Superior temporal gyrus (tissue), 1 donor: Measurements from ENCODE around the gene GTF2A2.
A peak's percentile ranks its signal among the peaks of the same experiment; 100 is the strongest.
"Not testable (repeated sequence)": the region's sequence is repeated elsewhere in the genome, so short reads cannot be mapped to it uniquely, and the experiment has no call there.

ENCODE experiments used
- DNase-seq: peaks from one replicate; pipeline ENCODE4 v3.0.0-alpha.2; 2016; ENCODE audit errors: extremely low spot score

The GTF2A2 gene, protein sequence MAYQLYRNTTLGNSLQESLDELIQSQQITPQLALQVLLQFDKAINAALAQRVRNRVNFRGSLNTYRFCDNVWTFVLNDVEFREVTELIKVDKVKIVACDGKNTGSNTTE

DNA sequence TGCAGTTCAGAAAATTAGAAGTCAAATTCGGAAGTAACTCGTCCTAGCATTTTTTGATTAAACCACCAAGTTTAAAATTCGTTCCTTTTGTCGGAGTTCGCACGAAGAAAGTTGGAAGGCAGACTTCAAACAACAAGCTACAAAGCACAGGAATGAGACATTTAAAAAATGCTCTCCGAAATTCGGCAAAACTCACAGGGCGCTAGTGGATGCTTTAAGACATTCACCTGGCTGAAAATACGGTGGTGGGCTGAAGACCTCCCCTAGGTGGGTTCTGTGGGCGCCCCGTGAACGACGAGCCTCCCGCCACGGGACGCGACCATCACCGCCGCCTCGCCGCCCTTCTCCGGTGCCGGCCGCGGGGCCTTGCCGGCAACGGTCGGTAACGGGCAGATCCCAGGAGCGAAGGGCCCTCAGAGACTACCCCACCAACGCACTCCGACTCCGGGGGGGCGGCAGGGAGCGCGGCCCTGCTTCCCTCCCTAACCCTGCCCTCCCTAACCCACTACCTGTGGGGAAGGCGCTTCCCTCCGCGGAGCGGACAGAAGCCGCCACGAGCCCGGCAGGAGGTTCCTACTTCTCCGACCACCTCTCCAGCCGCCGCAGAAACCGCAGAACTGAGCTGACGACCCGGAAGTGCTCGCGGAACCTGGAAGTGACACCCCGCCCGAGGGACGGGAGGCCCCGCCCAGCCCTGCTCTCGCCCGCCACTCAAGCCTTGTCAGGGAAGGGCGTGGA lies at the start of gene GTF2A2:
Gene GTF2A2, minus strand, starts transcription at position 619 of the 738 bp plus-strand sequence. CDS start 5,238 bp downstream, outside the sequence.
- DNase-seq: peak; percentile 95

DNA sequence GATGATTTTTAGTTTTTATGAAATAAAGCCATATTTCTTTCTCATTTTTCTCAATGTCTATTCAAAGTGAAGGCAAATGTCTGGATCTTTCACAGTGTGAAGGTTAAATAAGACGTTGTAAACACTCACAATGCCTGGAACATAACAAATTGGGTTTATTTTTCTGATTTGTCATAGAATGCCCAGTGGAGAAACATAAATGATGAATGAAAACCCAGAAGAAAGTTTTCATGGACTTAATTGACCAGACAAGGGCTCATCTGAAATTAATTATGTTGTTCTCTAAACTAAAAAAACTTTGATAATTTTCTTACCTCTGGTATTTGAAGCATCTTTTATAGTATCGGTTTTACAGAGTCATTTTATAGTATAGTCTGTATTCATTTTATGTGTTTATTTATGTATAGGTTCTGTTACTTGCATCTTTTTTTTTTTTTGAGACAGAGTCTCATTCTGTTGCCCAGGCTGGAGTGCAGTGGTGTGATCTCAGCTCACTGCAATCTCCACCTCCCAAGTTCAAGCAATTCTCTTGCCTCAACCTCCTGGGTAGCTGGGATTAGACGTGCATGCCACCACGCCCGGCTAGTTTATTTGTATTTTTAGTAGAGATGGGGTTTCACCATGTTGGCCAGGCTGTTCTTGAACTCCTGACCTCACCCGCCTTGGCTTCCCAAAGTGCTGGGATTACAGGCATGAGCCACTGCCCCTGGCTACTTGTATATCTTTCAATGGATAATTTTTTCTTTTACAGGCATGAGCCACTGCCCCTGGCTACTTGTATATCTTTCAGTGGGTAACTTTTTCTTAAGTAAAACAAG lies 46.9 kb upstream of the GTF2A2 start:
- no peak for DNase-seq

DNA sequence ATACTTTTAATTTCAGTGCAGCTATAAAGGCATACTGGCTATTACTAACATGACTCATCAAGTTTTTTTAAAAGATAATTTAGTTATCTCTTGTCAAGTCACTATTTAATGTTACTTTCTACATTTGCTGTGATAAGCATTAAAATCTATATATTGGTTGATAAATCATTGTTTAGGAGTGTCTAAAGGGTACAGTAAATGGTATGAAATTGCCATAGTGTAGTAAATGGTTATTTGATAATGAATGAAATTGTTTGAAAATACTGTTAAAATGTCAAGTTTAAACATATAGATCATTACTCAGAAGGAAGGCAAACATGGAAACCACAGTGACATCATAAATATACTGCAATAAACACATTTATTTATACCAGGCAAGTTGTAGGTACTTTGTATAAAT lies 45.0 kb upstream of the GTF2A2 start:
- DNase-seq: no peak

DNA sequence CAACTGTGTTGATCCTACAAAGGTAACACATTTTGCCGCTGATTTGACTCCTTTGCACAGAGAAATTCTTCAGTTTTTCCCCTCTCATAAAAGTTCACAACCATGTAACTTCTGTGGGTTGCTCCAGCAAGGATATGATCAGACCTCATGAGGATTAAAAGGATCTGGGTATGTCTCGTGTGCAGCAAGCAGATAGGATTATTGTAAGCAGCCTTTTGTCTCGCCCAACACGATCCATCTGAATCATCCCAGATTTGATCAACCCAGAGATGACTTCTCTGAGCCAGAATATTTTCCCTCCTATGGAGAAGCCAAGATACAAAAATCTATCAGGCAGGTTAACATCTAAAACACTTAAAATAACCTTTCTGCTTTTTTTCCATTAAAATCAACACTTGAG lies 44.6 kb upstream of the GTF2A2 start:
- DNase-seq: no peak

DNA sequence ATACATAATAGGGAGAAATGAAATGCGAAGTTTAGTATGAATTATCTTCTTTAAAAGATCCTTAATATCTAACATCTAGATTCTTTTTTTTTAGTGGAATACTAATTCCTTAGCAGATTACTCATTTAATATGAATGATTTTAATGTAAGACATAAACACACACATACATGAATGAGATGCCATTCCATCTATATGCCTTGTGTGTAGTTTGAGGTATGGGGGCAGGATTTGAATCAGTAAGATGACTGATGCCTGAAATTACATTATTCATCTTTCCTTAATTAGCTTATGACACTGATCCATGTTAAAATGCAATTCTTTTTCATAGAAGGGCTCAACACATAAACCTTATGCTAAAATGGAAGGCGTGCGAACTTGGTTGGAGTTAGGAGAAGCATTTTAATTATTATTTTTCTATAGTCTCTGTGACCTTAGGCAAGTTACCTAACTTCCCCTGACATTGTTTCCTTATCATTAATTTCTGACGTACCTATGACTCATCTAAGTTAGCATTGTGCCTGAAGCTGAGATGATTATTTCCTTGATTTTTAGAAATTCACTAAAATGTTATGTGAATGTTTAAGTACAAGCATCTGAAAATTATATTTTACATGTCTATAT lies 42.6 kb upstream of the GTF2A2 start:
- no peak for DNase-seq

DNA sequence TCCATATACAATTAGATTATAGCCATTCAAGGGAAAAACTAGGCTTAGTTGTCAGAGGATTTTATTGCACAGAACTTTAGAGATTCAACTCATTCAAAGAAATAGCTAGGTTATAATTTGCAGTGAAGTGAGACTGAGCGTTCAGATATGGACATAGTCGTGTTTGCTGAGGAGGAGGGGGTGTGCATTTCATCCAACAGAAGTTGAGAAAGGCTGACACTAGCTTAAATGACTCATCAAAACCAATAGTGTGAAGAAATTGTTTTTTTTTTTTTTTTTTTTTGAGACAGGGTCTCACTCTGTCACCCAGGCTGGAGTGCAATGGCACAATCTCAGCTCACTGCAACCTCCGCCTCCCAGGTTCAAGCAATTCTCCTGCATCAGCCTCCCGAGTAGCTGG lies 40.8 kb upstream of the GTF2A2 start:
- DNase-seq: not testable (repeated sequence)

DNA sequence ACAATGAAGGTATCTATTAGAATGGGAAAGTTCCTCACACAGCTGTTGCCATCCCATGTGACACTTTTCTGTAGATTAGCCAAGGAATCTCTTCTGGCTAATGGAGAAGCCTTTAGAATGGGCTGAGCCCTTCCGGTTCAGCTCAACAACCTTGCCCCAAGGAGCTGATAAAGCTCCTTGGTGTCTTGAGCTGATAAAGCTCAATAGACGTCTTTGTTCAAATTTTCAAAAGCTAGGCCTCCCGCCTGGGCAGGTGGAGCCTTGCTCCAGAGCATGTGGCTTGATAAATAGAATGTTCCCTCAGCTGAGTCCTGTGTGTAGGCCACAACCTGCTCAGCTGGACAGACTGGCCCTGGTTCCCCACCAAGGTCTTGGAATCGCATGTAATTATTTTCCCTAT lies 39.0 kb upstream of the GTF2A2 start:
- DNase-seq: no peak

DNA sequence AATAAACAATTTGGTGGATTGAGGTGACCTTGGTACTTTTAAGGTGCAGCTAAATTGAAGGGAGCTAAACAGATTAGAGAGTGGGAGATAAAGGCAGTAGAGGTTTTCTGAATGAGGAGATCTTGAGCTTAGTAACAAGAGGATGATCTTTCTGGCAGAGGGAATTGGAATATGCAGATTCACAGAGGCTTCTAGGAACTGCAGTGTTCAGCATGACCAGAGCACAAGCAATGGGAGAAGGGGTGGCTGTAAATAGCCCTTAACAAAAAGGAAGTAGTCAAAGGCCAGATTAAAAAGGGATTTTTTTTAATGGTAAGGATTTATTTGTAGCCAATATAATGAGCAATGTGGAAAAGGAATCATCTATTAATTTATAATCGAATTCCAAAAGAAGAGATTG lies 37.5 kb upstream of the GTF2A2 start:
- no peak for DNase-seq

DNA sequence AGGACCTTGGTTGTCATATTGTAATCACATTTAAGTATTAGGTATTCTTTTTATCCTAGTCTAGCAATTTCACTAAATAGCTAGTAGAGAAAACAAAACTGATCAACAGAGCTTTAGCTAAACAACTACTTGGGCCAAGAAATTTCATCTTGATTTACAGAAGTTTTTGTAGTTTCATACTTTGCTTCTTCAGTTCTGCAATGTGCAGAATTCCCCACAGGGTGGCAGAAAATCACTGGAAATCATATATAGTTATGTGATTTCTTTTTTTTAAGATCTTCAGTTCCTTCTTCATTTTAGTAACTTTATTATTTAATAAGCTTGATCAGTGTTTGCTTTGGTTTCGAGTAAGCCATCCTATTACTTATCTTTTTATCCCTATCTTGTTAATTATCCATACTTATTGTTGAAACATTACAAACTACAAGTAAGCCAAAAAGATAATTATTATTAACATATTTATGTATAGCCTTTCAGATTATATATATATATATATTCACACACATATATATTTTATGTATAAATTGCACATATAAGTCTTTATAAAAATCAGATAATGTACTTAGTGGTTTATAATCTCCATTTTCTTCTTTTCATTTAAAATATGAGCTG lies 34.0 kb upstream of the GTF2A2 start:
- peak; percentile 80 for DNase-seq

DNA sequence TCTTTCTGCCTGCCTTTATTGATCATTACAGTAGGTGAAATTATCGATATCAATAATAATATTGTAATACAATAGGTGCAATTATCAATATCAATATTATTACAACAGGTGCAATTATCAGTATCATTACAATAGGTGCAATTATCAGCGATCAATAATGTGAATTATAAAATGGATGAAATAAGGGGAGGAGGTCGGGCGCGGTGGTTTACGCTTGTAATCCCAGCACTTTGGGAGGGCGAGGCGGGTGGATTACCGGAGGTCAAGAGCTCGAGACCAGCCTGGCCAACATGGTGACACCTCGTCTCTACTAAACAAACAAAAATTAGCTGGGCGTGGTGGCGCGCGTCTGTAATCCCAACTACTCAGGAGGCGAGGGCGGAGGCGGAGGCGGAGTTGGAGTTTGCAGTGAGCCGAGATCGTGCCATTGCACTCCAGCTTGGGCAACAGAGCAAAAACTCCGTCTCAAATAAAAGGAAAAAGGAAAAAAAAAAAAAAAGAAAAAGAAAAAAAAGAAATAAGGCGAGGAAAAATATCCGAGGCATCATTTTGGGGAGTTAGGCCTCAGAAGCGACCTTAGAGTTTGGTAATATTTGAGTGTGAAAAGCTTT lies 32.4 kb upstream of the GTF2A2 start:
- DNase-seq: peak; percentile 41

DNA sequence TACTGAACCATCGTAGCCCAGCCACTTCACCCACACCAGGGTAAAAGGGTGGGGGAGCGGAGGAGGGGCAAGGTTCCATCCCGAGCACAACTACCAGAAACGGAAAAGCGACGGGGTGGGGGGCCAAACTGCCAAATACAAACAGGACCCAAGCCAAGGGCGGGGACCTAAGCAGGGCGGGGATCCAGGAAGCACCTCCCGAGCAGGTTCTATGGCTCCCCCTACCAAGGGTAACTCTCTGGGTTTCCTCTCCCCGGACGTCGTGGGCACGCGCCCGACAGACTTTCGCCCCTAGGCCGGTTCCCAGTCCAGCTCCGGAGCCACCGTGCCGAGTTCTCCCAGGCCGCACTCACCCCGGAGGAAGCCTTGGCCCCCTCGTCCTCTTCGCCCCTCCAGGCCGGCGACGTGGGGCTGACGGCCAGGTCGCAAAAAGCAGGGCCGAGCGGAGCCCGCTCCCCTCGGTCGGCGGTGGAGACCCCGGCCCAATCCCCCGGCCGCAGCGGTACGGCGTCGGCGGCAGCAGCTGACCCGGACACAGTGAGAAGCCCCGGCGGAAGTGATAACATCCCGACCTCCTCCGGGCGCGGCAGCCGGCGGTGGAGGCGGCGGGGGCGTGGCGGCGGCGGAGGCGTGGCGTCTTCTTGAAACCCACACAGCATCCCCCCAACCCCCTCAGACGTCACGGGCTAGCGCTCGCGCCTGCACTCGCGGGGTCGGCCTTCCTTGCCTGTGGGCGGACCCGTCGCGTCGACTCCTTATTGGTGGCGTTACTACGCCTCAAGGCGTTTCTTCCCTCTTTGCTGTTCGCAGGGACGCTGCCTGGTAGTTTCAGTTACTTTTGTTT lies 31.7 kb upstream of the GTF2A2 start, which contains the start of gene BNIP2:
Gene BNIP2, minus strand, starts transcription at position 539 of the 844 bp plus-strand sequence. CDS start 6,863 bp downstream, outside the sequence.
- DNase-seq: peak; percentile 85

DNA sequence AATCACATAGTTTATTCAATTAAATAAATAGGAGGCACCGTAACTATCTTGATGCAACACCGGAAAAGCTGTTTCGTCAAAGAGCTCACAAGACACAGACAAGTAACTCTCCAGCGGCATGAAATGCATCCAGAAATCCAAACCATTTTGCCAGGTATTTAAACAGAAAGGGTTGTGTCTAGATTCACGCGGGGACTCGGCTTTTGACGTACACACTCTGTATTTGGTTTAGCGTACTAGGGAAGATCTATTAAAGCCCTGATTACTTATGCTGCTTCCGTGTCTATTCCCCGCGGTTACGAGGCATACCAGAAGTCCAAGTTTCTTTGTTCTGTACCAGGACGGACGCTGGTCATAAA lies 31.1 kb upstream of the GTF2A2 start:
- peak; percentile 38 for DNase-seq

DNA sequence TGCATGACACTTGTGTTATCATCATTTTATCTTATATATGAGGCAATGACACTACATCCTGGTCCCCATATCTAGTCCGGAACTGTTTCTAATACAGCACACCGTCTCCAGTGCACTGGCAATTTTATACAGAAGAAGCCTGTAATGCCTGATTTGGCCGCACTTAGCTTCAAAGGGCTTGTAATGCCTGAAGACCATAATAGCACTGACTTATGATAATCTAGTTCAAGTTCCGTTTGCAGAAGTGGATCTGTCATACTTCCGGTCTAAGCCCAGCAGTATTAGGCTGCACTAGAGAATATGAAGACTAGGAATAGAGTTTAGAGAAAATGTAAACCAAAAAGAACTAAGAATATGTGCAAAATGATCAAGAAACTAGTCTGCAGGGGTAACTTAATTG lies 30.5 kb upstream of the GTF2A2 start:
- DNase-seq: no peak

DNA sequence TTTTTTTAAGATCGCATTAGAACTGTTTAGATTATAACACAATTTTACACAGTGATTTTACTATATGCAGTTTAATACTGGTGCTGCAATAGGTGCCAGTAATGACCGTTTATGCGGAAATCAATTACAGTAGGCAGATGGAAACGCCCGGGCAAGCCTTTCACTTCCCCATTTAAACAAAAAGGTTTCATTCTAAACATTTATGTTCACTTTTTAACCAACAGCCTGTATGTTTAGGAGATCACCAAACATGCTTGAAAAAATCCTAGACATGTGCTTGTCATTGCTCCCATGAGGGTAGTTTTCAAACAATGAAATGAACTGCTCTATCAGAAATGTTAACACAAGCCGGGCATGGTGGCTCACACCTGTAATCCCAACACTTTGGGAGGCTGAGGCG lies 29.1 kb upstream of the GTF2A2 start:
- DNase-seq: no peak

DNA sequence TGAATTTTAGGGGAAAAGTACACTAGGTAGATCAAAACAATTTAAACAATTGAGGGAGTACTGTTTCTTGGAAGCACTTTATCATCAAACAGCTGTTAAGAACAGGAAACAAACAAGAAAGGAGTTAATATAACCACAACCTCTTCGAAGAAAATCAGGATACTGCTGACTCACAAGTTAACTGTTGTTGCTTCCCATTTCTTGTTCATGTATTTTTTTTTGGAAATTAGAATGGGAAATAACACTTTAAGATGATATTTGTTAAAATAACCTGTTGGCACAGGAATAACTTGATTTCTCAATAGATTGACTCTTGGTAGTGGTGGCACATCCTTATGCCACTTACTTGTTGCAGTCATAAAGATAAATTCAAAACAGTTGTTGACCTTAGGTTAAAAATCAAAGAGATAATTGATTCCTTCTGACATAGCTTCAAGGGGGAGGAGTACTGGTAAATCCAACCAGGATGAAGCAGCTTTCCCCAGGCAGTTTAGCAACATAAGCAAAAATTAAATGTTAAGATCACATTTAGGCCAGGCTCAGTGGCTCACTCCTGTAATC lies 28.5 kb upstream of the GTF2A2 start:
- no peak for DNase-seq

DNA sequence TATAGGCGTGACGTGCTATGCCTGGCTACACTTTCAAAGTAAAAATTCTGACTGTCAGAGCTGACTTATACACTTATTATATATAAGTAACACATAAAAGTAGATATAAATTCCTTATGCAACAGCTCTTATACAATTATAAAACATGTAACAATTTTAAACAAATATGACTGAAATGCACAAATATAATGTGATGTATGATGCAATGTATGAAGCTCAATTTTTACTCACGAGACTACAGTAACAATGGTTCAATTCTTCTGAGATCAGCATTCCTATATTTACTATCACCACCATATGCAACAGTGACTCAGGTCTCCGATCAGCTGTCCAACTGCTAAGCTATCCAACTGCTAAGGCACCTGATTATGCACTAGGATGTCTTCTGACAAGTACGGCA lies 23.6 kb upstream of the GTF2A2 start:
- no peak for DNase-seq

DNA sequence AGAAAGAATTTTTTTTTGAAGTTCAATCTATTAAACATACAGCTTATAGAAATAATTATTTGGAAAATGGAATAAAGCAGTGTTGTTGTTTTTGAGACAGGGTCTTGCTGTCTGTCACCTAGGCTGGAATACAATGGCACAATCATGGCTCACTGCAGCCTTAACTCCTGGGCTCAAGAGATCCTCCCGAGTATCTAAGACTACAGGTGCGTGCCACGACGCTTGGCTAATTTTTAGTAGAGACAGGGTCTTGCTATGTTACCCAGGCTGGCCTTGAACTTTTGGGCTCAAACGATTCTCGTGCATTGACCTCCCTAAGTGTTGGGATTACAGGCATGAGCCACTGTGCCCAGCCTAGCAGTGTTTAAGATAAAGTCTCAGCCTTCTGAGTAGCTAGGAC lies 23.0 kb upstream of the GTF2A2 start:
- no peak for DNase-seq

DNA sequence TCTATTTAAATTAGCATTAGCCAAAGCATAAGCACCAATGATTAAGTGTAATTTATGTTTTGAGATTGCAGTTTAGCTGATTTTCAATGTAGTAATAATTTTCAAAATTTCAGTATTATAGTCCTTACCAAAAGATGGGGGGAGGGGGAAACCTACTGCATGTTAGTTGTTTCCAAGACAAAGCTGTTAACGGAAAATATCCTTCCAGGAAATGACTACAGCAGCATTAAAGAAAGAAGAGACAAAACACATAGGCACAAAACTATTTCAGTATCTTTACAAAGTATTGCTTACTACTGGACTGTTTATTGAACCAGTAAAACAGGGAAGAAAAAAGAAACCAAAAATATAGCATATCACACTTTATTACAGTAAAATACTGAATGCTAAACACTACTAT lies 21.3 kb upstream of the GTF2A2 start:
- no peak for DNase-seq

DNA sequence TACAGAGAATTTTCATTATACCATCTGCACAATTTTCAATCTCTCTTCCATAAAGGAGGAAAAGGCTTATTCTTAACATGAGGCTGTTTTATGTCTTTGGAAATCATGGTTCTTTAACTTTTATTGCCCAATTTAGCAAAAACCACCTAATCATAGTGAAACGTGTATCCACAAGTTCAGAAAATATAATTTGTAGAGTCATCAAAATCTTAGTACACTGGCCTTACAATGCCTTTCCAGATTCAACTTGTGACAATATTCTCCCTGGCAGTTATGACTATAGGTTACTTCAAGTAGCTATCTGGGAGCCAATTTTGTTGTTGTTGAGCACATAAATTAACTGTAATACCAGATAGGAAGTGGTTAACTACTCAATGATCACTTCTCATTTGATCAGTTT lies 20.9 kb upstream of the GTF2A2 start:
- no peak for DNase-seq

DNA sequence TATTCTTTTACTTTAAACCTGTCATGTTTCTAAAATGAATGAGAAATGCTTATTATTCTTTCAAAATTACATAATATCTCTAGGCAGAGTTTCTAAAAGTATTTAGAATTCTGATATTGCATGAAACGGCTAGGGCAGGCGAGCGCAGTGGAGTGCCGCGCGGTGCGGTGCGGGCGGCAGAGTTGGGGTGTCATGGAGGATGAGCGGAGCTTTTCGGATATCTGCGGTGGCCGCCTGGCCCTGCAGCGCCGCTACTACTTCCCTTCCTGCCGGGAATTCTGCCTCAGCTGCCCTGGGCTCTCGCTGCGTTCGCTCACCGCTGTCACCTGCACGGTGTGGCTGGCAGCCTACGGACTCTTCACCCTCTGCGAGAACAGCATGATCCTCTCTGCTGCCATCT lies 19.2 kb upstream of the GTF2A2 start:
- no peak for DNase-seq
